Esophagus muscularis mucosa (tissue), 3 donors: Measurements from ENCODE around the gene OSBP2.

Experiments used
- POLR2A ChIP-seq: fragments of 450-650 bp; IDR thresholded peaks from one replicate; pipeline ENCODE4 v1.6.1; 2017; ENCODE audit warnings: antibody characterized with exemption, moderate library complexity, mild to moderate bottlenecking, low read depth
- TF ChIP-seq, protein P1 (sequence below), 3 experiments: fragments of 200-600 bp in 2 of 3; fragments of 450-650 bp in 1 of 3; sonication (generic) in 2 of 3; IDR thresholded peaks; one replicate each; pipeline ENCODE4 v1.5.1; 2017 to 2019; ENCODE audit warnings: antibody characterized with exemption in 3 of 3, mild to moderate bottlenecking in 2 of 3, moderate library complexity in 1 of 3

DNA sequence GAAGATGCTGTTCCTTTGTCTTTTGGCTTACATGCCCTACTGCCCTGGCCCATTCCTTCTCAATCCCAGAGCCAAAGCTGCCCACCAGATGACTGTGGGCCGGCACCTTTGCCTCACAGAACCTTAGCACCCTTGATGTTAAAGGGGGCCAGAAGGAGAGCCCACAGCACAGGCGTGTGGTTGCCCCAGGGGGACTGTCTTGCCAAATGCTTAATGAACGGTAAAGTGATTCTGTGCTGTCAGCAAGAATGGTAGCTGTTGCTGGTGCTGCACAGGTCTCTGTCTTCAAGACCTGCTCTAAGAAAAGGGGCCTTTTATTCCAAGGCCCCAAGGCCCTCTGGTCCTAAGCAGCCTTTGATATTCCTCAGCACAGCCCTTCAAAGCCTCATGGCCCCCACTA, 160.6 kb downstream of the OSBP2 start:
- TF ChIP-seq, protein P1, sequence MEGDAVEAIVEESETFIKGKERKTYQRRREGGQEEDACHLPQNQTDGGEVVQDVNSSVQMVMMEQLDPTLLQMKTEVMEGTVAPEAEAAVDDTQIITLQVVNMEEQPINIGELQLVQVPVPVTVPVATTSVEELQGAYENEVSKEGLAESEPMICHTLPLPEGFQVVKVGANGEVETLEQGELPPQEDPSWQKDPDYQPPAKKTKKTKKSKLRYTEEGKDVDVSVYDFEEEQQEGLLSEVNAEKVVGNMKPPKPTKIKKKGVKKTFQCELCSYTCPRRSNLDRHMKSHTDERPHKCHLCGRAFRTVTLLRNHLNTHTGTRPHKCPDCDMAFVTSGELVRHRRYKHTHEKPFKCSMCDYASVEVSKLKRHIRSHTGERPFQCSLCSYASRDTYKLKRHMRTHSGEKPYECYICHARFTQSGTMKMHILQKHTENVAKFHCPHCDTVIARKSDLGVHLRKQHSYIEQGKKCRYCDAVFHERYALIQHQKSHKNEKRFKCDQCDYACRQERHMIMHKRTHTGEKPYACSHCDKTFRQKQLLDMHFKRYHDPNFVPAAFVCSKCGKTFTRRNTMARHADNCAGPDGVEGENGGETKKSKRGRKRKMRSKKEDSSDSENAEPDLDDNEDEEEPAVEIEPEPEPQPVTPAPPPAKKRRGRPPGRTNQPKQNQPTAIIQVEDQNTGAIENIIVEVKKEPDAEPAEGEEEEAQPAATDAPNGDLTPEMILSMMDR (IDR thresholded peaks at IDR 0.05), result no peak
- TF ChIP-seq POLR2A, result no peak
